GM12892 (cell line): ENCODE measurements around the gene ANO7.

Experiments used
- DNase-seq: peaks from one replicate; pipeline ENCODE4 v3.0.0; 2011; ENCODE audit not compliant: insufficient read length
- FAIRE-seq: peaks from 2 replicates; lab custom pipeline; 2011; peaks lifted over from hg19 to GRCh38; lab: Jason Lieb, UNC
- POLR2A ChIP-seq: IDR thresholded peaks from 2 replicates; pipeline ENCODE4 v1.6.1; 2011; ENCODE audit warnings: low read depth, low read length, control low read depth
- POLR2AphosphoS5 ChIP-seq: IDR thresholded peaks from 2 replicates; pipeline ENCODE4 v1.6.1; 2011; ENCODE audit warnings: low read depth, low read length, control low read depth
- TAF1 ChIP-seq: IDR thresholded peaks from 2 replicates; pipeline ENCODE4 v1.6.1; 2011; ENCODE audit warnings: low read depth, mild to moderate bottlenecking, control low read depth, low read length, borderline replicate concordance

ANO7 gene

GRCh38 chr2:241267249-241268067 lies 79.0 kb downstream of the ANO7 start:
- DNase-seq (no peak), FAIRE-seq (no peak)
- no peak for TF ChIP-seq POLR2A
- no peak for TF ChIP-seq TAF1
- TF ChIP-seq POLR2AphosphoS5 = no peak; the same call in 1 of the 2 replicates

GRCh38 chr2:241268306-241268705 lies 79.8 kb downstream of the ANO7 start:
- no peak for DNase-seq
- no peak for FAIRE-seq

GRCh38 chr2:241268716-241269445 lies 80.4 kb downstream of the ANO7 start:
- DNase-seq (no peak), FAIRE-seq (no peak)
- TF ChIP-seq POLR2AphosphoS5 (no peak), POLR2A (no peak), TAF1 (no peak)

More at GRCh38 chr2:241268306-241268705, 79.8 kb downstream of the ANO7 start:
- TF ChIP-seq POLR2A (no peak), POLR2AphosphoS5 (no peak), TAF1 (no peak)

- DNase-seq (no peak), FAIRE-seq (no peak)
- TF ChIP-seq POLR2AphosphoS5 (0 out of 2 replicates have a peak, but pooled peaks have one; percentile 30), POLR2A (no peak; the same call in 1 of the 2 replicates)
Observed at GRCh38 chr2:241269707-241270520, 81.4 kb downstream of the ANO7 start.

GRCh38 chr2:241270531-241270930 lies 82.1 kb downstream of the ANO7 start:
- FAIRE-seq (no peak), DNase-seq (no peak)
- TF ChIP-seq POLR2AphosphoS5 (no peak), POLR2A (no peak), TAF1 (no peak)

GRCh38 chr2:241271706-241272302 lies 83.3 kb downstream of the ANO7 start:
- FAIRE-seq = peak; percentile 86
- TF ChIP-seq POLR2A (no peak), POLR2AphosphoS5 (no peak), TAF1 (no peak)

GRCh38 chr2:241272303-241273209 lies 84.1 kb downstream of the ANO7 start:
- FAIRE-seq (peak; percentile 24), DNase-seq (peak; percentile 47)
- TF ChIP-seq TAF1 (no peak), POLR2AphosphoS5 (no peak; the same call in 1 of the 2 replicates), POLR2A (peak; percentile 64; the same call in 1 of the 2 replicates)

More at GRCh38 chr2:241271706-241272302, 83.3 kb downstream of the ANO7 start:
- no peak for DNase-seq

GRCh38 chr2:241273210-241274020 lies 84.9 kb downstream of the ANO7 start:
- TF ChIP-seq POLR2AphosphoS5 (no peak), POLR2A (no peak), TAF1 (no peak)
- DNase-seq = no peak
- FAIRE-seq = no peak

GRCh38 chr2:241274127-241274526 lies 85.7 kb downstream of the ANO7 start:
- no peak for FAIRE-seq
- TF ChIP-seq POLR2AphosphoS5 = no peak
- no peak for TF ChIP-seq TAF1
- no peak for TF ChIP-seq POLR2A
- DNase-seq = no peak
